HL-60 (cell line): Measurements from ENCODE around the gene ZMYM2.
A peak's percentile ranks its signal among the peaks of the same experiment; 100 is the strongest.

Experiments used
- DNase-seq, 2 experiments: peaks; one replicate each; pipeline ENCODE4 v3.0.0-alpha.2; 2010 to 2020; ENCODE audit warnings: low read depth in 1 of 2, low spot score in 1 of 2
- H3K27ac ChIP-seq: fragments of 250-450 bp; sonication (Bioruptor Pico); replicated peaks from 2 replicates; pipeline ENCODE4 v1.5.1; 2020; ENCODE audit warnings: mild to moderate bottlenecking, moderate library complexity
- H3K27me3 ChIP-seq: fragments of 250-450 bp; sonication (Bioruptor Pico); 2 replicates; pipeline ENCODE4 v1.5.1; 2021; ENCODE audit warnings: mild to moderate bottlenecking, moderate library complexity; ENCODE audit not compliant: insufficient read depth, poor library complexity, severe bottlenecking
- H3K4me3 ChIP-seq: replicated peaks from 2 replicates; pipeline ENCODE4 v1.5.1; 2011; ENCODE audit warnings: mild to moderate bottlenecking, control low read depth, low read length; ENCODE audit not compliant: insufficient read depth
- CTCF ChIP-seq: IDR thresholded peaks from one replicate; pipeline ENCODE4 v1.5.1; 2011; ENCODE audit warnings: low read length, control low read depth, inconsistent platforms; ENCODE audit not compliant: insufficient read depth
- GABPA ChIP-seq: IDR thresholded peaks from 2 replicates; pipeline ENCODE4 v1.6.1; 2012; ENCODE audit warnings: low read depth
- POLR2AphosphoS5 ChIP-seq: IDR thresholded peaks from 2 replicates; pipeline ENCODE4 v1.6.1; 2012; ENCODE audit warnings: low read depth
- REST ChIP-seq: IDR thresholded peaks from 2 replicates; pipeline ENCODE4 v1.6.1; 2012; ENCODE audit warnings: low read depth; ENCODE audit not compliant: insufficient replicate concordance
- SPI1 ChIP-seq: IDR thresholded peaks from 2 replicates; pipeline ENCODE4 v1.6.1; 2012; ENCODE audit warnings: low read depth, mild to moderate bottlenecking, borderline replicate concordance

Gene ZMYM2

GRCh38 chr13:20134732-20135131 is 176.2 kb downstream of the ZMYM2 start:
- TF ChIP-seq POLR2AphosphoS5 (no peak), REST (no peak), CTCF (no peak), SPI1 (no peak), GABPA (no peak)
- DNase-seq = no peak
- Histone ChIP-seq H3K4me3 (no peak overlapping the region), H3K27ac (no peak overlapping the region), H3K27me3 (no peaks in the 10 kb centered on the region)

GRCh38 chr13:20136781-20137703 is 178.5 kb downstream of the ZMYM2 start:
- no peak overlapping the region for H3K4me3 ChIP-seq
- no peaks in the 10 kb centered on the region for H3K27me3 ChIP-seq
- peak in 1 of 2 experiments; percentile 40 for DNase-seq
- TF ChIP-seq CTCF (peak; percentile 10), GABPA (no peak)
- no peak overlapping the region for H3K27ac ChIP-seq

GRCh38 chr13:20137875-20138274 is 179.3 kb downstream of the ZMYM2 start:
- H3K27me3 ChIP-seq = no peaks in the 10 kb centered on the region
- no peak overlapping the region for H3K4me3 ChIP-seq
- no peak for DNase-seq
- H3K27ac ChIP-seq = no peak overlapping the region
- TF ChIP-seq GABPA = no peak
- no peak for TF ChIP-seq CTCF
- TF ChIP-seq SPI1 = no peak
- TF ChIP-seq REST = no peak
- TF ChIP-seq POLR2AphosphoS5 = no peak

GRCh38 chr13:20140487-20140886 is 182.0 kb downstream of the ZMYM2 start:
- no peak overlapping the region for H3K27ac ChIP-seq
- no peak for DNase-seq
- H3K27me3 ChIP-seq = no peaks in the 10 kb centered on the region
- TF ChIP-seq GABPA = no peak
- no peak for TF ChIP-seq POLR2AphosphoS5
- no peak for TF ChIP-seq CTCF
- no peak for TF ChIP-seq SPI1
- TF ChIP-seq REST = no peak
- H3K4me3 ChIP-seq = no peak overlapping the region
